Trophoblast cell (in vitro differentiated cells and primary cell): ENCODE results near the gene EVI5L.
A peak's percentile ranks its signal among the peaks of the same experiment; 100 is the strongest.
"Not testable (repeated sequence)": the region's sequence is repeated elsewhere in the genome, so short reads cannot be mapped to it uniquely, and the experiment has no call there.

Source experiments
- DNase-seq, 2 donors: peaks; one replicate each; pipeline ENCODE4 v3.0.0-alpha.2; 2016
- H2AFZ ChIP-seq: 2 replicates; pipeline ENCODE4 v1.6.1; 2013; ENCODE audit warnings: low read length, moderate library complexity, mild to moderate bottlenecking; ENCODE audit not compliant: insufficient read depth, poor library complexity
- H2AK5ac ChIP-seq: 2 replicates; pipeline ENCODE4 v1.6.1; 2013; ENCODE audit warnings: mild to moderate bottlenecking, low read length
- H2BK120ac ChIP-seq: 2 replicates; pipeline ENCODE4 v1.6.1; 2013; ENCODE audit warnings: low read length, mild to moderate bottlenecking, moderate library complexity; ENCODE audit not compliant: insufficient read depth, poor library complexity
- H2BK12ac ChIP-seq: 2 replicates; pipeline ENCODE4 v1.6.1; 2013; ENCODE audit warnings: mild to moderate bottlenecking, low read length, moderate library complexity
- H2BK5ac ChIP-seq: 2 replicates; pipeline ENCODE4 v1.6.1; 2013; ENCODE audit warnings: low read length, low read depth, moderate library complexity, mild to moderate bottlenecking; ENCODE audit not compliant: poor library complexity
- H3K14ac ChIP-seq: 2 replicates; pipeline ENCODE4 v1.6.1; 2013; ENCODE audit warnings: mild to moderate bottlenecking, low read length
- H3K18ac ChIP-seq: 2 replicates; pipeline ENCODE4 v1.6.1; 2013; ENCODE audit warnings: mild to moderate bottlenecking, low read length
- H3K23ac ChIP-seq: 2 replicates; pipeline ENCODE4 v1.6.1; 2013; ENCODE audit warnings: low read length
- H3K27ac ChIP-seq: 2 replicates; pipeline ENCODE4 v1.5.1; 2013; ENCODE audit warnings: low read depth, mild to moderate bottlenecking, inconsistent platforms, low read length, moderate library complexity
- H3K27me3 ChIP-seq: 2 replicates; pipeline ENCODE4 v1.6.1; 2013; ENCODE audit warnings: inconsistent platforms, mild to moderate bottlenecking, low read length, moderate library complexity; ENCODE audit not compliant: insufficient read depth
- H3K36me3 ChIP-seq, 2 experiments: 1 replicate in 1 of 2; 2 replicates in 1 of 2; pipeline ENCODE4 v1.6.1; 2013; ENCODE audit warnings: low read length in 2 of 2, mild to moderate bottlenecking in 2 of 2, moderate library complexity in 1 of 2; ENCODE audit not compliant: insufficient read depth in 2 of 2, control insufficient read depth in 1 of 2
- H3K4ac ChIP-seq: 2 replicates; pipeline ENCODE4 v1.6.1; 2013; ENCODE audit warnings: low read depth, mild to moderate bottlenecking, low read length, moderate library complexity
- H3K4me1 ChIP-seq, 2 experiments: 1 replicate in 1 of 2; 2 replicates in 1 of 2; pipeline ENCODE4 v1.6.1; 2013; ENCODE audit warnings: low read length in 2 of 2, mild to moderate bottlenecking in 2 of 2, moderate library complexity in 1 of 2; ENCODE audit not compliant: insufficient read depth in 2 of 2, control insufficient read depth in 1 of 2
- H3K4me2 ChIP-seq: 2 replicates; pipeline ENCODE4 v1.6.1; 2013; ENCODE audit warnings: inconsistent platforms, mild to moderate bottlenecking, low read length, moderate library complexity
- H3K4me3 ChIP-seq: 2 replicates; pipeline ENCODE4 v1.5.1; 2013; ENCODE audit warnings: mild to moderate bottlenecking, low read depth, low read length, inconsistent platforms
- H3K79me1 ChIP-seq: one replicate; pipeline ENCODE4 v1.6.1; 2013; ENCODE audit warnings: low read length
- H3K79me2 ChIP-seq: 2 replicates; pipeline ENCODE4 v1.6.1; 2013; ENCODE audit warnings: low read length, mild to moderate bottlenecking; ENCODE audit not compliant: control insufficient read depth, insufficient read depth, poor library complexity
- H3K9ac ChIP-seq: 2 replicates; pipeline ENCODE4 v1.6.1; 2013; ENCODE audit warnings: mild to moderate bottlenecking, low read length
- H3K9me3 ChIP-seq: 2 replicates; pipeline ENCODE4 v1.6.1; 2013; ENCODE audit warnings: low read depth, mild to moderate bottlenecking, control low read depth, inconsistent platforms, low read length; ENCODE audit not compliant: insufficient read depth
- H4K12ac ChIP-seq: 2 replicates; pipeline ENCODE4 v1.6.1; 2013; ENCODE audit warnings: low read depth, mild to moderate bottlenecking, low read length, moderate library complexity
- H4K8ac ChIP-seq: 2 replicates; pipeline ENCODE4 v1.6.1; 2013; ENCODE audit warnings: low read depth, mild to moderate bottlenecking, low read length, moderate library complexity
- H4K91ac ChIP-seq: one replicate; pipeline ENCODE4 v1.6.1; 2013; ENCODE audit warnings: low read depth, mild to moderate bottlenecking, low read length, moderate library complexity
- WGBS: extraction: QIAGEN DNeasy Blood & Tissue Kit; methylation state at CpG from one replicate; pipeline ENCODE4 v1.1.7; 2013; ENCODE audit warnings: missing lambda C conversion rate; ENCODE audit not compliant: insufficient read length, insufficient coverage; ENCODE audit errors: extremely low coverage; 5-methylcytosine and 5-hydroxymethylcytosine counted together

Gene EVI5L

DNA sequence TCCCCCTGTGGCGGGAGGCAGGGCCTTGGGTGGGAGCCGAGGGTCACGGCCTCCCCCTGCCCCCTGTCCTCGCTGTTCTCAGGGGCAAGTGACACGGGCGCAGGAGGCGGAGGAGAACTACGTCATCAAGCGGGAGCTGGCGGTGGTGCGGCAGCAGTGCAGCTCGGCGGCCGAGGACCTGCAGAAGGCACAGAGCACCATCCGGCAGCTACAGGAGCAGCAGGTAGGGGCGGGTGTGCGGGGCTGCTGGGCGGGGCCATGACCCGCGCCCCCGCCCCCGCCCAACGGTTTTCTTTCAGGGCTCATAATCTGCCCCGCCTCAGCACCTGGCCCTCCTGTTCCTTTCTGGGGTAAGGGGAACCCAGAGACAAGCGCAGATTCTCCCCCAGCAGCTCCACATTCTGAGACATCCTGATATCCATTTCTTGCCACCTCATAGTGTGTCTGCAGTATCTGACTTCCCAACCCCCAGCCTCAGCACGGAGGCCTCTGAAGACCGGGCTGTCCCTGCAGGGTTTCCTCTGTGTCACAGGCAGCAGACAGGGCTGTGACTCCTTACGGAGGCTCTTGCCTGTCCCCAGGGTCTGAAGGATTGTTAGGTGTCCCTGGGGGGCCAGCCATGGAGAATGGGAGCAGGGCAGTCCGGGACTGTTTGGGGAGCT is 28.2 kb downstream of the EVI5L start:
- H3K9ac ChIP-seq, result no peak overlapping the region
- no peak overlapping the region for H4K8ac ChIP-seq
- H3K14ac ChIP-seq, result no peak overlapping the region
- no peaks in the 10 kb centered on the region for H3K36me3 ChIP-seq
- no peak overlapping the region for H2BK120ac ChIP-seq
- peaks cover 8% of the 10 kb centered on the region for H3K27me3 ChIP-seq
- no peaks in the 10 kb centered on the region for H3K79me1 ChIP-seq
- H2BK12ac ChIP-seq, result no peak overlapping the region
- peak overlapping the region; percentile 25 for H3K4me2 ChIP-seq
- H3K18ac ChIP-seq, result no peak overlapping the region
- no peak overlapping the region for H3K4me3 ChIP-seq
- no peak overlapping the region for H3K27ac ChIP-seq
- H2BK5ac ChIP-seq, result no peak overlapping the region
- no peak for DNase-seq
- H2AFZ ChIP-seq, result no peak overlapping the region
- no peaks in the 10 kb centered on the region for H3K79me2 ChIP-seq
- no peak overlapping the region for H4K91ac ChIP-seq
- peaks cover 0 to 15% of the 10 kb centered on the region in 2 experiments for H3K4me1 ChIP-seq
- H3K9me3 ChIP-seq, result peaks cover 4% of the 10 kb centered on the region
- no peak overlapping the region for H2AK5ac ChIP-seq
- H3K4ac ChIP-seq, result no peak overlapping the region
- no CpG with 5 or more reads among the region's 29 CpGs for WGBS
- H4K12ac ChIP-seq, result no peak overlapping the region
- no peak overlapping the region for H3K23ac ChIP-seq

DNA sequence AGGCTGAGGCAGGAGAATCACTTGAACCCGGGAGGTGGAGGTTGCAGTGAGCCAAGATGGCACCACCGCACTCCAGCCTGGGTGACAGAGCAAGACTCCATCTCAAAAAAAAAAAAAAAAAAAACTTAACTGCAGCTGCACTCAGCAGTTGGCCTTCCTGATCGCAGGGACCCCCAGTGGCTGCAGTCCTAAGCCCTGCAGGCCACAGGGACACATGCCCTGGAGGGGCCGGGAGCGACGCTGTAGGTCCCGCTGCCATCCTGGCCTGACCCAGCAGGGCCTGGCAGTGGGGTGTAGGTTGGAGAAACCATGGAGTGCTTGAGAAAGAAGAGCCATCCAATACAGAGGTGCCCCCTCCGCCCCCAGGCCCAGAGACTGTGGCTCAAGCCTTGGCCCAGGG is 29.1 kb downstream of the EVI5L start:
- H3K4me1 ChIP-seq, result peaks cover 0 to 13% of the 10 kb centered on the region in 2 experiments
- not testable (repeated sequence) for H2BK120ac ChIP-seq, H2BK5ac ChIP-seq, H3K14ac ChIP-seq, H4K91ac ChIP-seq, H3K79me2 ChIP-seq, H3K4me2 ChIP-seq, H3K18ac ChIP-seq, H3K9me3 ChIP-seq, H3K23ac ChIP-seq, H3K4ac ChIP-seq, H4K12ac ChIP-seq, H2BK12ac ChIP-seq, H4K8ac ChIP-seq, DNase-seq, H3K27ac ChIP-seq, H3K79me1 ChIP-seq, H3K9ac ChIP-seq, H2AK5ac ChIP-seq, H3K4me3 ChIP-seq, H2AFZ ChIP-seq, H3K36me3 ChIP-seq
- WGBS, result no CpG with 5 or more reads among the region's 8 CpGs
- H3K27me3 ChIP-seq, result peaks cover 16% of the 10 kb centered on the region

DNA sequence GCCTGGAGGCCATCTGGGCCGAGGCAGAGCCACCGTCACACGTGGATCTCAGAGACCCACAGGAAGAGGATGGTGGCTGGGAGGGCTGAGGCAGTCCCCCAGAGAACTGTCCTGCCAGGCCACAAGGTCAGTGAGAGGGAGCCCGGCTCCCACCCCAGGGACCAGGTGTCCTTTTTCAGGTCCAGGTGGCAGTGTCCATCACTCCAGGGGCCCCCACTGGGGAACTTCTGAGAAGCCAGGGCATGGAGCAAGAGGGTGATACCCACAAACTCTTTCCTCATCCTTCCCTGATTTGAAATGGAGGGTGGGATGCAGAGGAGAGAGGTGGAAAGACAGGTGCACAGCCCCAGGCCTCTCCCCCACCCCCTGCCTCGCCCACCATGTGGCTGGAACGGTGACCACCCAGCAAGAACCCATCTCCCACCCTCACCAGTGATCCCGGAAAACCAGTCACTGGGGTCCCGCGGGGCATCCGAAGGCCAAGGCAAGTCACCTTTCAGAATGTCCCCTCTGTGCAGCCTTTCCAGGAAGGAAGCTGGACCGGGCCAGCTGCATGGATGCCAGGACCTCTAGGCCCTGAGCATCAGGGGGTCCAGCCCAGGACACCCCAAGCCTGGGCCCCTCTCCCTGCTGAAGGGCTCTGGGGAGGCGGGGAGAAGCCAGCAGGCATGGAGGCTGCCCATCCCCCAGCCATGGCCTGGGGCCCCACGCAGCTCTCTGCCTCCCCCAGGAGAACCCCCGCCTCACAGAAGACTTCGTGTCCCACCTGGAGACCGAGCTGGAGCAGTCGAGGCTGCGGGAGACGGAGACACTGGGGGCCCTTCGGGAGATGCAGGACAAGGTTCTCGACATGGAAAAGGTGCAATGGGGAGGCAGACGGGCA is 30.1 kb downstream of the EVI5L start:
- H2BK12ac ChIP-seq, result no peak overlapping the region

DNA sequence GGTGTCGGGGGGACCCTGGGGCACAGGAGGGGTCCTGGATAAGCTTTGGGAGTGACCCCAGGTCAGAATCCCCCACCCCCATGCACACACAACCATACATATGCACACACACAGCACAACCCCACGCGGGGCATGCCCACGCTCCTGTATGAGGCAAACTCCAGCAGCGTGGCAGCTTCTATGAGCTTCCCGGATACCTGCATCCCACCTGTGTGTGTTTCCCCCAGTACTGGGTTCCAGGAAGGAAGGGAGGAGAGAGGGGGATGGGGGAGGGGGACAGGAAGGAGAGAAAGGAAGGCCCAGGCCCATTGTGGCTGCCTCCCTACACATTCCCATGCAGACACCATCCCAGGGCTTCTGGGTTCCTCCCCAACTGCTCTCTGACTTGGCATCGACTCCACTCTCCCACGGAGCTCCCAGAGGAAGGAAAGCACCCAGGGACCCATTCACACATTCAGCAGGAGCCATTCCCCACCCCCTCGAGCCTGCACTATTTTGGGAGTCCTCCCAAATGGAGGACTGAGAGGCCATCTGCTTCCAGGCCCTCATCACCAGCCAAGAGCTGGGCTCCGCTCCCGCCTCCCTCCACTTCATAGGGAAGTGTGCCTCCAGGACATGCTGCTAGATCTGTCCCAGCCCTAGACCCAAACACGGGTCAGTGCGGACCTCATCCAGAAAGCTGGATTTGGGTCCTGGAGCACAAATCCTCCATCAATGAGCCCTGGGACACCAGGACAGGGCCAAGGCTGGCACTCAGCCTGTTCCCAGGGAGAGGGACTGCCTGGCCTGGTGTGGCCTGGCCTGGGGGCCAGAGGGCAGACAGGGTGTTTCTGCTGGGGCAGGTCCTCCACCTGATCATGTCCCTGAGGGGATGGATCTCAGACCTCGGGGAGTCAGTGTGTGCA is 30.9 kb downstream of the EVI5L start:
- Histone ChIP-seq H3K9ac (no peak overlapping the region), H3K23ac (no peak overlapping the region), H4K91ac (no peak overlapping the region), H3K27me3 (peaks cover 27% of the 10 kb centered on the region), H2BK120ac (no peak overlapping the region), H2AK5ac (no peak overlapping the region), H3K27ac (no peak overlapping the region), H3K9me3 (peaks cover 4% of the 10 kb centered on the region), H3K4me1 (peaks cover 0 to 13% of the 10 kb centered on the region in 2 experiments), H3K14ac (no peak overlapping the region), H3K36me3 (no peaks in the 10 kb centered on the region), H3K4ac (no peak overlapping the region), H2BK5ac (no peak overlapping the region), H3K79me2 (no peaks in the 10 kb centered on the region), H2AFZ (no peak overlapping the region), H3K79me1 (no peaks in the 10 kb centered on the region), H3K4me2 (no peak overlapping the region), H3K18ac (no peak overlapping the region), H3K4me3 (no peak overlapping the region), H2BK12ac (no peak overlapping the region), H4K12ac (no peak overlapping the region), H4K8ac (no peak overlapping the region)
- no CpG with 5 or more reads among the region's 14 CpGs for WGBS
- no peak for DNase-seq

More for the DNA sequence above, 30.1 kb downstream of the EVI5L start:
- Histone ChIP-seq H4K12ac (no peak overlapping the region), H3K36me3 (no peaks in the 10 kb centered on the region), H3K14ac (no peak overlapping the region), H3K9me3 (peaks cover 4% of the 10 kb centered on the region), H4K8ac (no peak overlapping the region), H2BK5ac (no peak overlapping the region), H3K27ac (no peak overlapping the region), H3K4me1 (peaks cover 0 to 13% of the 10 kb centered on the region in 2 experiments), H3K79me1 (no peaks in the 10 kb centered on the region), H2BK120ac (no peak overlapping the region), H2AFZ (no peak overlapping the region), H3K4me3 (no peak overlapping the region), H2AK5ac (no peak overlapping the region), H4K91ac (no peak overlapping the region), H3K23ac (no peak overlapping the region), H3K79me2 (no peaks in the 10 kb centered on the region), H3K4ac (no peak overlapping the region), H3K27me3 (peaks cover 24% of the 10 kb centered on the region), H3K18ac (no peak overlapping the region), H3K4me2 (no peak overlapping the region), H3K9ac (no peak overlapping the region)
- no CpG with 5 or more reads among the region's 22 CpGs for WGBS
- DNase-seq, result no peak
